ENCODE results near the gene TEAD1.

GRCh38 chr11:12640926-12641849 is 33.0 kb upstream of the TEAD1 start:
- TF ChIP-seq SIN3A (IDR thresholded peaks at IDR 0.05; ENCODE audit: borderline replicate concordance, insufficient read depth, low read length) (no peak), TAF1 (IDR thresholded peaks at IDR 0.05; ENCODE audit: borderline replicate concordance, insufficient read depth, low read length) (no peak), POLR2AphosphoS5 (IDR thresholded peaks at IDR 0.05; ENCODE audit: low read depth, low read length) (no peak), REST (IDR thresholded peaks at IDR 0.05; ENCODE audit: insufficient read depth in 1 of 2, low read depth in 2 of 2, low read length in 2 of 2) (no peak), FOXP2 (optimal IDR thresholded peaks at IDR 0.05; ENCODE audit: borderline replicate concordance, extremely low read depth, extremely low read length, insufficient read depth) (no peak)
